ENCODE measurements around the gene TCIRG1. TPM values are rescaled to one million over a fixed set of nuclear protein-coding genes. Genes with fewer than 3 reads are reported as not detected.

Gene TCIRG1
- total and polyA plus RNA-seq, 2 of the 13 experiments (the other 11 are each of a cell fraction or from before 2014, with no cell fraction given), result 48.0 to 69.6 TPM

DNA sequence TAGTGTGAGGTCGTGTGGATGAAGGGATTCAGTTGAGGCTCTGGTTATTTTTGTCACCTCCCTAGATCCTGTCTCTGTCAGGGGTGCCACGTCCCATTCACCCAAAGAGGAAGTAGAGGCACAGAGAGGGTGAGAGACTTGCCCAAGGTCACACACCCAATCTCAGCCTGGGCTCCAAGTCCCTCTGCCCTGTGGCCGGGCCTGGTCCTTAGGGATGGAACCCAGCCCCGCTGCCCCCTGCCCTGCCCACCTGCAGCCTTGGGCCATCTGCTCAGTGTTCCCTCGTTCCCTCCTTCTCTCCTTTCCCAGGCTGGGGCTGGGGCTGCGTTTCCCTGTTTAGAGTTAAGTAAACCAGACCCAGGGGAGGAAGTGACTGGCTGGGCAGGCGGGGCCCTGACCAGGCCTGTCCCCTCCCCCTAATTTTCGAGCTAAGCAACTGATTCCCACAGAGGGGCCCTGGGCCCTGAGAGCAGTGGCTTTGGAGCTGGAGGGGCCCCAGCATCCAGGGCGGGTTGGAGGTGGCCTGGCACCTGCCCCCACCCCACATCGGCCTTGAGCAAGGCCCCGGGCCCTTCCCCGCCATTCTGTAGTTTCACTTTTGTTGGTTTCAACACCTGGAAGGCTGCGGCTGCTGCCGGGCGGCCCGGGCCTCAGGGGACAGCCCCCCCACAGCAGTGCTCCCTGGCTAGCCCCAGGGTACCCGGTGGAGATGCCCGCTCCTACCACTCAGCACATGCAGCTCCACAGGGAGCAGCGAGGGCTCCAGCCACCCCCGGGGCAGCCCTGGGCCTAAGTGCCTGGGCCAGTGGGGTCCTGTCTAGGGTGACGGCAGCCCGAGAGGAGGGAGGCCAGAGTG is 1.5 kb downstream of the TCIRG1 start (continued):
- TF ChIP-seq, protein P1, sequence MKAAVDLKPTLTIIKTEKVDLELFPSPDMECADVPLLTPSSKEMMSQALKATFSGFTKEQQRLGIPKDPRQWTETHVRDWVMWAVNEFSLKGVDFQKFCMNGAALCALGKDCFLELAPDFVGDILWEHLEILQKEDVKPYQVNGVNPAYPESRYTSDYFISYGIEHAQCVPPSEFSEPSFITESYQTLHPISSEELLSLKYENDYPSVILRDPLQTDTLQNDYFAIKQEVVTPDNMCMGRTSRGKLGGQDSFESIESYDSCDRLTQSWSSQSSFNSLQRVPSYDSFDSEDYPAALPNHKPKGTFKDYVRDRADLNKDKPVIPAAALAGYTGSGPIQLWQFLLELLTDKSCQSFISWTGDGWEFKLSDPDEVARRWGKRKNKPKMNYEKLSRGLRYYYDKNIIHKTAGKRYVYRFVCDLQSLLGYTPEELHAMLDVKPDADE (CRISPR knock-in tag; IDR thresholded peaks at IDR 0.05), result no peak
- TF ChIP-seq CAMTA2 (CRISPR knock-in tag; IDR thresholded peaks at IDR 0.05; ENCODE audit: borderline replicate concordance) (no peak), ZNF333 (CRISPR knock-in tag; IDR thresholded peaks at IDR 0.05; ENCODE audit: borderline replicate concordance) (no peak), MAZ (IDR thresholded peaks at IDR 0.05; ENCODE audit: borderline replicate concordance, low read depth, low read length) (0 out of 2 replicates have a peak, but pooled peaks have one; percentile 9), MAZ (CRISPR knock-in tag; IDR thresholded peaks at IDR 0.05; ENCODE audit: low read depth) (no peak), ZNF224 (CRISPR knock-in tag; IDR thresholded peaks at IDR 0.05) (no peak), ZBTB20 (CRISPR knock-in tag; IDR thresholded peaks at IDR 0.05; ENCODE audit: borderline replicate concordance, low read depth) (no peak), ZNF160 (CRISPR knock-in tag; IDR thresholded peaks at IDR 0.05) (no peak), MTA3 (CRISPR knock-in tag; IDR thresholded peaks at IDR 0.05) (no peak), ZNF205 (CRISPR knock-in tag; IDR thresholded peaks at IDR 0.05) (no peak), ZNF557 (CRISPR knock-in tag; IDR thresholded peaks at IDR 0.05) (no peak), HOXA5 (CRISPR knock-in tag; IDR thresholded peaks at IDR 0.05) (no peak), ZNF546 (CRISPR knock-in tag; conservative IDR thresholded peaks at IDR 0.05) (no peak), SRF (IDR thresholded peaks at IDR 0.05; ENCODE audit: low read depth, low read length) (no peak), KLF15 (CRISPR knock-in tag; IDR thresholded peaks at IDR 0.05; ENCODE audit: borderline replicate concordance) (no peak), ZSCAN20 (CRISPR knock-in tag; IDR thresholded peaks at IDR 0.05; ENCODE audit: borderline replicate concordance) (no peak), KMT2A (CRISPR knock-in tag; IDR thresholded peaks at IDR 0.05) (no peak), ZNF331 (CRISPR knock-in tag; IDR thresholded peaks at IDR 0.05) (no peak), ZBTB7A (CRISPR knock-in tag; IDR thresholded peaks at IDR 0.05) (no peak), ZNF121 (CRISPR knock-in tag; IDR thresholded peaks at IDR 0.05) (no peak), GTF3A (CRISPR knock-in tag; conservative IDR thresholded peaks at IDR 0.05) (no peak), ZSCAN12 (CRISPR knock-in tag; IDR thresholded peaks at IDR 0.05) (0 out of 2 replicates have a peak, but pooled peaks have one; percentile 27), HHEX (CRISPR knock-in tag; IDR thresholded peaks at IDR 0.05) (no peak)
- TF ChIP-seq, protein P2, sequence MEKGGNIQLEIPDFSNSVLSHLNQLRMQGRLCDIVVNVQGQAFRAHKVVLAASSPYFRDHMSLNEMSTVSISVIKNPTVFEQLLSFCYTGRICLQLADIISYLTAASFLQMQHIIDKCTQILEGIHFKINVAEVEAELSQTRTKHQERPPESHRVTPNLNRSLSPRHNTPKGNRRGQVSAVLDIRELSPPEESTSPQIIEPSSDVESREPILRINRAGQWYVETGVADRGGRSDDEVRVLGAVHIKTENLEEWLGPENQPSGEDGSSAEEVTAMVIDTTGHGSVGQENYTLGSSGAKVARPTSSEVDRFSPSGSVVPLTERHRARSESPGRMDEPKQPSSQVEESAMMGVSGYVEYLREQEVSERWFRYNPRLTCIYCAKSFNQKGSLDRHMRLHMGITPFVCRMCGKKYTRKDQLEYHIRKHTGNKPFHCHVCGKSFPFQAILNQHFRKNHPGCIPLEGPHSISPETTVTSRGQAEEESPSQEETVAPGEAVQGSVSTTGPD (CRISPR knock-in tag; IDR thresholded peaks at IDR 0.05), result no peak
- TF ChIP-seq, protein P3, sequence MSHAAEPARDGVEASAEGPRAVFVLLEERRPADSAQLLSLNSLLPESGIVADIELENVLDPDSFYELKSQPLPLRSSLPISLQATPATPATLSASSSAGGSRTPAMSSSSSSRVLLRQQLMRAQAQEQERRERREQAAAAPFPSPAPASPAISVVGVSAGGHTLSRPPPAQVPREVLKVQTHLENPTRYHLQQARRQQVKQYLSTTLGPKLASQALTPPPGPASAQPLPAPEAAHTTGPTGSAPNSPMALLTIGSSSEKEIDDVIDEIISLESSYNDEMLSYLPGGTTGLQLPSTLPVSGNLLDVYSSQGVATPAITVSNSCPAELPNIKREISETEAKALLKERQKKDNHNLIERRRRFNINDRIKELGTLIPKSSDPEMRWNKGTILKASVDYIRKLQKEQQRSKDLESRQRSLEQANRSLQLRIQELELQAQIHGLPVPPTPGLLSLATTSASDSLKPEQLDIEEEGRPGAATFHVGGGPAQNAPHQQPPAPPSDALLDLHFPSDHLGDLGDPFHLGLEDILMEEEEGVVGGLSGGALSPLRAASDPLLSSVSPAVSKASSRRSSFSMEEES (CRISPR knock-in tag; IDR thresholded peaks at IDR 0.05), result no peak
- TF ChIP-seq, protein P4, sequence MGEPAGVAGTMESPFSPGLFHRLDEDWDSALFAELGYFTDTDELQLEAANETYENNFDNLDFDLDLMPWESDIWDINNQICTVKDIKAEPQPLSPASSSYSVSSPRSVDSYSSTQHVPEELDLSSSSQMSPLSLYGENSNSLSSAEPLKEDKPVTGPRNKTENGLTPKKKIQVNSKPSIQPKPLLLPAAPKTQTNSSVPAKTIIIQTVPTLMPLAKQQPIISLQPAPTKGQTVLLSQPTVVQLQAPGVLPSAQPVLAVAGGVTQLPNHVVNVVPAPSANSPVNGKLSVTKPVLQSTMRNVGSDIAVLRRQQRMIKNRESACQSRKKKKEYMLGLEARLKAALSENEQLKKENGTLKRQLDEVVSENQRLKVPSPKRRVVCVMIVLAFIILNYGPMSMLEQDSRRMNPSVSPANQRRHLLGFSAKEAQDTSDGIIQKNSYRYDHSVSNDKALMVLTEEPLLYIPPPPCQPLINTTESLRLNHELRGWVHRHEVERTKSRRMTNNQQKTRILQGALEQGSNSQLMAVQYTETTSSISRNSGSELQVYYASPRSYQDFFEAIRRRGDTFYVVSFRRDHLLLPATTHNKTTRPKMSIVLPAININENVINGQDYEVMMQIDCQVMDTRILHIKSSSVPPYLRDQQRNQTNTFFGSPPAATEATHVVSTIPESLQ (CRISPR knock-in tag; conservative IDR thresholded peaks at IDR 0.05), result no peak

All from HepG2 (cell line).